HG03103 (cell line): ENCODE measurements around the gene GRAMD1C.
"Not testable (repeated sequence)": the region's sequence is repeated elsewhere in the genome, so short reads cannot be mapped to it uniquely, and the experiment has no call there.

Experiments used
- ATAC-seq: cut with Tn5 transposase; IDR thresholded peaks from one replicate; pipeline ENCODE4 v1.9.1; 2021; ENCODE audit warnings: low read depth; ENCODE audit not compliant: unreplicated experiment

GRAMD1C gene

GRCh38 chr3:113838631-113839209 lies at the start of gene GRAMD1C:
Gene GRAMD1C, plus strand, starts transcription at chr3:113838788. Its CDS starts 122 bp downstream, at chr3:113838910.
- peak; percentile 91 for ATAC-seq

DNA sequence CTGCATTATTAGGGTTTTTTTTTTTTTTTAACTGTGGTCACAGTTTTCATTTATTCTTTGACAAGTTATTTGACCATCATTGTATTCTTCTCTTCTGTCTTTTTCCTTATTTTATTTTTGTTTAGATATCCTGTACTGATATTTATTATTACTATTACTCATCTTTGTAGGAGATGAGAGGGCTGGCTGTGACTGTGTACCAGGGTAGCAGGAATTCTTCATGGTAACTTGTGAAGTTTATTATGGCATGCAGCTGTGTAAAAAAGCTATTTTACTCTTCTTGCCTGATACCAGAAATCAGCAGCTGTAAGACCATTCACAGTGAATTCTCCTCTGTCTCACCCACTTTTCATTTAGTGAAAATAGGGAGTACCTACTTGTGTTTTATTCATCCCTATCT lies 47.2 kb upstream of the GRAMD1C start:
- ATAC-seq: no peak

DNA sequence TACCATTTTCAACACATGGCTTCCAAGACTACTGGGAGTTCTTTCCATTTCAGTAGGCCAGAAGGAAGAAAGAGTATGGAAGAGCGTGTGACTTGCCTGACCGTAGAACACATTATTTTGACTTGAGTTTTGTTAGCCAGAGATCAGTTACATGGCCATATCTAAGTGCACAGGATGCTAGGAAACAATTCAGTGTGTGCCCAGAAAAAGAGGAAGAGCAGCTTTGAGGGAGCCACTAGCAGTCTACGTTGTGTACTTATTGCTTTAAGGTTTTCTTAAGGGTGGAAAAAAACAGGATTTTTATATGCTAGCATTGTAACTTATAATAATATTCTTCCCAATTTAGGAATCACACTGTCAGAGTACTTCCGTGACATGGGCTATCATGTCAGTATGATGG lies 44.1 kb upstream of the GRAMD1C start:
- ATAC-seq: no peak

GRCh38 chr3:113795693-113796092 lies 42.9 kb upstream of the GRAMD1C start:
- no peak for ATAC-seq

DNA sequence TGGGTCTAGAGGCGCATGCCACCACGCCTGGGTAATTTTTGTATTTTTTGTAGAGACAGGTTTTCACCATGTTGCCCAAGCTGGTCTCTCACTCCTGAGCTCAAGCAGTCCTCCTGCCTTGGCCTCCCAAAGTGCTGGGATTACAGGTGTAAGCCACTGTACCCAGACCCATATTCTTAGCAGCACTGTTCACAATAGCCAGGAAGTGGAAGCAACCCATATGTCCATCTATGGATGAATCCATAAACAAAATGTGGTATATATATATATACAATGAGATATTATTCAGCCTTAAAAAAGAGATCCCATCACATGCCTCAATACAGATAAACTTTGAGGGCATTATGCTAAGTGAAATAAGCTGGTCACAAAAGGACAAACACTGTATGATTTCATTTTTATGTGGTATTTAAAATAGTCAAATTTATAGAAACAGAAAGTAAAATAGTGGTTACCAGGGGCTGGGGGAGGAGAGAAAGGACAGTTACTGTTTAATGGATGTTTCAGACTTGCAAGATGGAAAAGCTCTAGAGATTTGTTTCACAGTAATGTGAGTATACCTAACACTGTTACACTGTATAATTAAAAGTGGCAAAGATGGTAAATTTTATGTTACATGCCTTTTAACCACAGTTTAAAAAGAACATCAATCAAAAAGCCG lies 35.7 kb upstream of the GRAMD1C start:
- no peak for ATAC-seq

DNA sequence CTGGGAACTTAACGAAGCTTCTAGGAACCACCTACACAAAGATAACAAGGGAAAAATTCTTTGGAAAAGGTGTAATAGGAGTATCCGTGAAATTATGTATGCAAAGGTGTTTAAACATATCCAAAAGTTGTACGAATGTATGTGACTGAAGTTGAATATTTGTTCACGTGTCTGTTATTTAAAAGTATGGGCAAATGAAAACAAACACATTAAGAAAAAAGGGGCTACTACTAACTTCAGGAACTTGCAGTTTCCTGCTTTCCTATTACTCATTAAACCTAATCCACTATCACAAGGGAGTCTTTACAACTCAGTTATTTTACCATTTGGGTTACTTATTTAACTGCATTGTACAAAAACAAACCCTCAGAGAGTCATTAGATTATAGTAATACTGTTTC lies 33.9 kb upstream of the GRAMD1C start:
- no peak for ATAC-seq

DNA sequence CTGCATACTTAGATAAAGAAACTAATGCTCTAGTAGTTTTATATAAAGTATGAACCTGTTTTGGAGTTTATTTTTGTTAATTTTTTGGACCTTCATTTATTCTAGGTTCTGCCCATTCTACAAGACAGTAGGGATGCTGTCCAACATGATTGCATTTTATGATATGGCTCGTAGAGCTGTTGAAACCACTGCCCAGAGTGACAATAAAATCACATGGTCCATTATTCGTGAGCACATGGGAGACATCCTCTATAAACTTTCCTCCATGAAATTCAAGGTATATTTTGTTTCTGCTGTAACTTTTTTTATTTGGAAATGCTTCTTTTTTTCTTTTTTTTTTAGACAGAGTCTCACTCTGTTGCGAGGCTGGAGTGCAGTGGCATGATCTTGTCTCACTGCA lies 33.3 kb upstream of the GRAMD1C start:
- no peak for ATAC-seq

DNA sequence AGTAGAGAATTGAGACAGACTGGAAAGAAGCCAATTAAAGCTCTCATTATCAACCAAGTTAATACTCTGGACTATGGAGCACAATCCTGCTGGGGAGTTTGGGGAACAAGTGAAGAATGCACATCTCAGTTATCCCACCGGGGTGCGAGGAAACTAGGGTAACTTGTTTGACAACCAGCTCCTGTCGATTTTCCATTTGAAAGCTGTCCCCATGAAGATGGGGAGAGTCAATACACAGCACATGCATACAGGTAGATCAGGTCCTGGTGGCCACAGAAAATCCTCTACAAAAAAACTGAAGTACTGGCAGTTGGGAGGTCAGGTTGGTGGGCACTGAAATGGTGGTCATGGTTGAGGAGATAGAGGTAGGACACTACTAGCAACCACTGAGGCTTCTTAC lies 25.7 kb upstream of the GRAMD1C start:
- no peak for ATAC-seq

DNA sequence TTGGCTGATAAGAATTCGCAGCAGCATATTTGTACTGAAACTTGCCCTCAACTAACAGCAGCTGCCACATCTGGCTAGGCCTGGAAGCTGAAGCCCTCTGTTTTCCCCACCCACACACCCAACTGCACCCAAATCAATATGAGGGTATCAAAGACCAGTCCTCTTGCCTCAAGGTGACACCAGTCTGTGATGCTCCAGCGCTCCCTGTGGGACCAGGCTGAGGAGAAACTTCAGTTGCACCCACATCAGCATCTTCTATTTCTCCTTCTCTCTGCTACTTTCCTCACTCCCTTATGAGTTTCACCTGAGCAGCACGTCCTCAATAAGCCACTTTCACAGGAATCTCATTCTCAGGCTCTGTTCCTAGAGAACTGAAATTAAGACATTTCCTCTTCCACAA lies 18.7 kb upstream of the GRAMD1C start:
- no peak for ATAC-seq

DNA sequence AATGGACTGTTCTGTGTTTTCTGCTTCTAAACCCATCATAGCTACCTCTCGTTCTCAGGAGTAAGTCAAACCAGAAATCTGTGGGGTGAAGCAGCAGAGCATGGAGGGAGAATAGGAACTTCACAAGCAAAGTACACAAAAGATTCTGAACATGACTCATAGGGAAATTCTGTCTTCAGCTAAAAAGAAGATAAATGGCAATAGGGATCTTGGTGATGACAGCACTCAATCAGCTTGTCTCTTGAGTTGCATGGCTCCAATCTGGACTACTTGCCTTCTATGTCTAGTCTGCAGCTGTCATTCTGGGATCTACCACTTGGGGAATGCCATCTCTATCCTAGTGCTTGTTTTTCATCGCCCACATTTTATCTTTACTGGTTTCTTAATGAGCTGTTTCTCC lies 13.5 kb upstream of the GRAMD1C start:
- ATAC-seq: peak; percentile 66

DNA sequence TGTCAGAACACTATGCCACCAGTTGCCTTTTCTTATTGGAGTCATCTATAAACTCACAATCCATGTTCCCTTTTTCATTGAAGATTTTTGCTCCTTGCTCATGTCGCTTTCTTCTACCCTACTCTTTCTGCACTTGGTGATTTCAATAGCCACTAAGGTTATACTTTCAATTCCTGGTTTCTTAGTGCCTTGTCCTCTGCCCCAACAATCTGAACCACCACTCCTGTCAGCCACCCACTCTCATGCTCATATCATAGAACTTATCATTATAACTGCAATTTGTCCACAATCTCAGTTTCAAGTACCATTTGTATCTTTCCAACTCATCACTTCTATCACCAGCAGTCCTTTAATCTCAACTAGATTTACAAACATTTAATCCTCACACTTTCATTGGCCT lies 10.0 kb upstream of the GRAMD1C start:
- no peak for ATAC-seq

- ATAC-seq: no peak
Observed at GRCh38 chr3:113829576-113830354, 8.8 kb upstream of the GRAMD1C start.

DNA sequence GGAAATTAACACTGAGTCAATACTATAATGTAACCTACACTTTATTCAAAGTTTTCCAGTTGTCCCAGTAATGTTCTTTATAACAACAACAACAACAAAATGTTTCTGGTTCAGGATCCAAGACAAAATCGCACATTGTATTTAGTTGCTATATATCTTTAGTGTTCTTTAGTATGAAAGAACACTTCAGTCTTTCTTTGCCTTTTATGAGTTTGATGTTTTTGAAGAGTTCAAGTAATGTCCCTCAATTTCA lies 7.6 kb upstream of the GRAMD1C start:
- ATAC-seq: no peak

DNA sequence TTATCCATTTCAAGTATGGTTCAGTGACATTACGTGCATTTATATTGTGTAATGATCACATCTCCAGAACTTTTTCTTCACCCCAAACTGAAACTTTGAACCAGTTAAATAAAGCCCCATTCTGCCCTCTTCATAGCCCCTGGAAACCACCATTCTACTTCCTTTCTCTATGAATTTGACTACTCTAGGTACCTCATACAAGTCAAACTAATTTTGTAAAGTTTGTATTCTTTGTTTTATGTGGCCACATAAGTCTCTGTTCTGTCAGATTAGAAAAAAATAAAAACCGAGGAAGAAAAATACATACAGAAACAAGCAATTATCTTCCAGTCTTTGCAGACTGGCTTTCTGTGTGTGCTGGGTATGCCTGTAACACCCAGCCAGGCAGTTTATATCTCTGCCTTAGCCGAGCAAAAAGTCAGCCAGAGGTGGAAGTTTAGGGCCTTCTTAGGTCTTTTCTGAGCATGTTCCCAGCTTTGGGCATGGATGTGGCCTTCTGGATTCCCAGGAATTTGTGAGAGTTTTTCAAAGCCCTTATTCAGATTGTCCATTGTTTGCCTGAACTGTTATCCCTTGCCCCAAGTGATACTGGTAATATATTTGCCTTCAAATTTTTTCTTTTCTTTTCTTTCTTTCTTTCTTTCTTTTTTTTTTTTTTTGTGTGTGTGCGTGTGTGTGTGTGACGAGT lies 6.0 kb upstream of the GRAMD1C start:
- no peak for ATAC-seq

- no peak for ATAC-seq
Observed at GRCh38 chr3:113834983-113835382, 3.6 kb upstream of the GRAMD1C start.

DNA sequence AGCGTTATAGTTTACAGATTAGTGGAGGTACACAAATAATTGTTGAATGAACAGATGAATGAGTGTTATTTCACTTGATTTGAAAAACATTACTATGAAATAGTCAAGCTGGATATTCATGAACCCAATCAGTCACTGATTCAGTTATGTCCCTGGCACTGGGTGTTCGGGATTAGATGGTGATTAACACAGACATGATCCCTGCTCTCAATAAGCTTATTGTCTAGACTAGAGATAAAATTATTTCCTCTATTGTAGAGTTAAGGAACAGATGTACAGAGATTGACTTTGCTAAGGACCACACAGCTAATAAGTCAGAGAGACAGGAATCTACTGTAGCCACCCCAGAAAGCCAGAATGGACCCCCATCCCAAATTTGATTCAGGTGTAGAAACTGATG lies 963 bp downstream of the GRAMD1C start:
- ATAC-seq: no peak

DNA sequence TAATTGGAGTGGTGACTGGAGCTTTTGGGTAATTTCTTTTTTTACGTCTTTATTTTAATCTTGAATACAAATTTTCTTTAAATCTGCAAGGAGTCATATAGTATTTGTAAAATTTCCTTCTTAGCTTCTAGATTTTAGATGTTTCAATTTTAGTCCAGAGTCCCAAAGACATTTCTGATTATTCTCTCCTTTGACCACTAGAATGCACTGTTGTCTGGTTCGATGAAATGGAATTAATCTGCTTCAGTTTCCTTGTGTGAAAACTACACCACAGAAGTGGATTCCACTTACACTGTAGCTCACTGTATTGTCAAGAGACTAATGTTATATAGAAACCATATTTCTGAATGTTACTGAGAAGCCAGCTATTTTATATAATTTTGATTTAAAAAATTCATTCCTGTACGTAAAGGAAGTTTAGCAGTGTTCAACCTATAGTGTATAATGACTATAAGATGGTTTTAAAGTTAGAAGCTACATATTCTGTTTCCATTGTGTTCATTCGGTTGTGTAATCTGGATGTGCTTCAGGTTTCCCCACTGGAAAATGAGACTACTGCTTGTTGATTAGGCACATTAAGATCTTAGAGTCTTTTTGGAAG lies 6.1 kb downstream of the GRAMD1C start:
- ATAC-seq: no peak

- no peak for ATAC-seq
Observed at GRCh38 chr3:113847247-113847646, 8.7 kb downstream of the GRAMD1C start.

- no peak for ATAC-seq
Observed at GRCh38 chr3:113847664-113848461, 9.3 kb downstream of the GRAMD1C start.

- not testable (repeated sequence) for ATAC-seq
Observed at GRCh38 chr3:113849071-113849470, 10.5 kb downstream of the GRAMD1C start.
